GM12801 (cell line): ENCODE measurements around the gene SHISA5.

ENCODE experiments used
- CTCF ChIP-seq: IDR thresholded peaks from one replicate; pipeline ENCODE4 v1.5.1; 2011; ENCODE audit warnings: control low read depth; ENCODE audit not compliant: insufficient read length; ENCODE audit errors: extremely low read depth

Gene SHISA5

GRCh38 chr3:48418651-48419050 is 85.3 kb downstream of the SHISA5 start:
- no peak for TF ChIP-seq CTCF

GRCh38 chr3:48418140-48418539 is 85.8 kb downstream of the SHISA5 start:
- TF ChIP-seq CTCF, result no peak
